ENCODE results near the gene LYSMD3.

The LYSMD3 gene

GRCh38 chr5:90547072-90547536 is 17.7 kb upstream of the LYSMD3 start:
- DNase-seq (ENCODE audit: low read depth): no peak

GRCh38 chr5:90546216-90546837 is 16.9 kb upstream of the LYSMD3 start:
- peak; percentile 34 for DNase-seq (ENCODE audit: low read depth)

- DNase-seq (ENCODE audit: low read depth): no peak
Observed at GRCh38 chr5:90545511-90545910, 16.1 kb upstream of the LYSMD3 start.

- DNase-seq (ENCODE audit: low read depth): no peak
Observed at GRCh38 chr5:90542827-90543519, 13.6 kb upstream of the LYSMD3 start.

GRCh38 chr5:90534922-90535321 is 5.5 kb upstream of the LYSMD3 start:
- no peak for DNase-seq (ENCODE audit: low read depth)

- DNase-seq (ENCODE audit: low read depth): no peak
Observed at GRCh38 chr5:90533794-90534193, 4.4 kb upstream of the LYSMD3 start.

GRCh38 chr5:90530736-90531487 is 1.5 kb upstream of the LYSMD3 start:
- DNase-seq (ENCODE audit: low read depth): no peak

- DNase-seq (ENCODE audit: low read depth): peak; percentile 73
Observed at GRCh38 chr5:90529939-90530677, 724 bp upstream of the LYSMD3 start.

DNA sequence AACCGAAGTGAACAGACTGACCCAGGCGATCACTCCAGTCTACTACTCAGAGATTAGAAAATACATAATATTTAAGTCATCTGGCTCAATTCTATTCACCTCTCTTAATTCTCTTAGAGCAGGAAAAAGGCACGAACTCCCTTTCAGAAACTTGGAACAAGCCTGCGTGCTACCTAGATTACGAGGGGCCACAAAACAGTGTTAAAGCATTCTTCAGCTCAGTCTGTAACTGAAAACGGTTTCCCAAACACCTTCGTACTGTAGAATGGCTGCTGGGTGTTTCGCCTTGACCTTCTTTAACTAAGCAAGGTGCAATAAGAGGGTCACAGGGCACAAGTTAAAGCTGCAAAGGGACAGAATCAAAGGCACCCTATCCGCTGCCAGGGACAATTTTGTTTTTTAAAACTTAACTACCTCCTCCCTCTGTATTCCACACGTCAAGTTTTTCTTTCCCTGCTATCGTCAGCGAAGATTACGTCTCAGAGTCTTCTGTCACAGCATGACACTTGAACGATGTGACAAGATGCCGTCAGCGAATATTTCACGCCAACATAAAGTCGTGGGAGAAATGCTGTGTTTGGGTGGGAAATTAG is 687 bp downstream of the LYSMD3 start:
- DNase-seq (ENCODE audit: low read depth): no peak

DNA sequence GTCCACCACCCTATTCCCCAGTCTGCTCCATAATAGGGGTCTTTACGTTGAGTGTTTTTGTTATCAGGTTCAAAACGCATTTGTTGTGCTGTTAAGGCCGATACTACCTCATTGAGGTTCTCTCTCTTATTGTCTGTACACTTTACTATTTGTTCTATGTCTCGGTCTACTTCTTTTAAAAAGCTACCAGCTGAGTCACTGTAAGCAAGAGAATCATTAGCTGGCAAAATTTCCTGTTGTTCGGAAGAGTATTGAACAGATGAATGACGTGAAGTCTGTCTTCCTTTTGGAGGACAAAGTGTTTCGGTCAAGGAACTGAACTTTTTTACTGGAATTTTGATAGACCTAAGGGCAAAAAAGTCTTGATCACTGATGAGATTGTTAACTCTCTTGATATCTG is 10.3 kb downstream of the LYSMD3 start:
- DNase-seq (ENCODE audit: low read depth): no peak

DNA sequence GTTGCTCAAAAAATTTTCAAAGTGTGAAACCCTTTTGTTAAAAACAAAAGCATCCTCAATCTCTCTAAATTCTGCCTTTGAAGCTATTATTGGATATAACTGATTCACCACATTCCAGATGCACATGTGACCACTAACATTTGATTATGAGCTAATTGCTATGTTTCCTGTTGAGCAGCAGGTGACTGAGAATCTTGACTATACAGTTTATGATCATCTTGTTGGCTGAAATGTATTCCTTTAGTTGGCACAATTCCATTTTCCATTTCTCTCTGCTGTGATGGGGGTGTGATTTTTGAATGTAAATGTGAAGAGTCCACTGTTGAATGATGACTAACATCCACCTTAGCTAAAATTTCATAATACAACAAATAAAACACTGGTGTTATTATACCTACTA is 10.7 kb downstream of the LYSMD3 start:
- no peak for DNase-seq (ENCODE audit: low read depth)

DNA sequence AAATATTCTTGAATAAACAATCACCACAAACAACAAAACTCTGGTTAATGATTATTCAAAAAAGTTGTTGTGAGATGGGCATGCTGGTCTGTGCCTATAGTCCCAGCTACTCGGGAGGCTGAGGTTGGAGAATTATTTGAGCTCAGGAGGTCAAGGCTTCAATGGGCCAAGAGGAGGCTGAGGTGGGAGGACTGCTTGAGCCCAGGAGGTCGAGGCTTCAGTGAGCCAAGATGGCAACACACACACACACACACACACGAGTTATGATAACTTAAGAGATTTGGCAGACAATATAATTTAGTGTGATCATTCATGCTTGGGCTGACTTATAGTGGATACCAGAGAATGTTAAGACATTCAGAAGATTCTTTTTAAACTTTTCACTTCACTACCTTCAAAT is 14.9 kb downstream of the LYSMD3 start:
- no peak for DNase-seq (ENCODE audit: low read depth)

DNA sequence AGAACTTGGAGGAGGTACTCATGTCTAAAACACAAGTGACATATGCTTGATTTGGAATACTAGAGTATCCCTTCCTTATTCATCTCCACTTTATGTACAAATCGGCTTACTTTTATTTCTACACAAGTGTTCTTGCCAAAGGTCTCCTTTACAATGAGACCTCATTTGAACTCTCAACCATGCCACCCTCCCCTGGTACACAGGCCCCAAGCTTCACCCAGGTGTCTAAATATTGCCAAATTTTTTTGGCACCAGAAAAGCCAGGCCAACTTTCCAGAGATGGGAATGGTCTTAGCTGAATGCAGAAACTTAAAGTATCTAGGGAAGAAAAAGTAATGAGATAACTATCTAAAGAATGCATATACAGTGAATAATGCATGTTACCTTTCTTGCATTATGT is 18.9 kb downstream of the LYSMD3 start:
- no peak for DNase-seq (ENCODE audit: low read depth)

GRCh38 chr5:90506221-90506620 is 23.2 kb downstream of the LYSMD3 start:
- DNase-seq (ENCODE audit: low read depth): no peak

DNA sequence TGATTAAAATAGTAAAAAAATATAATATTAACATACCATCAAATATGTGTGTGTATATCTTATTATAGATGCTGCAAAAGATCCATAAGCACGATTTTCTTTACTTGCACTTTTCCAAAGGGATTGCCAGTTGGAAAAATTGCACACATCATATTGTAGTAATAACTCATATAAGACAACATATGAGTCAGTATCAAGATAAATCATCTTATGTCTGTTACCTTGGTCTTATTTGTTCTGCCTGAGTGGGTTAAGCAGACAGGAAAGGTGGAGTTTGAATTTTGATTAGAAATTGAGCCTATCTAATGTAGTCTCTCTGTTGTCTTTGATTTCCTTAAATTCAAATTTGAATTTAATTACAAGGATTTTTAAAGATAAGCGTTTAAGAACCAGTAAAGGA is 24.6 kb downstream of the LYSMD3 start:
- DNase-seq (ENCODE audit: low read depth): no peak

DNA sequence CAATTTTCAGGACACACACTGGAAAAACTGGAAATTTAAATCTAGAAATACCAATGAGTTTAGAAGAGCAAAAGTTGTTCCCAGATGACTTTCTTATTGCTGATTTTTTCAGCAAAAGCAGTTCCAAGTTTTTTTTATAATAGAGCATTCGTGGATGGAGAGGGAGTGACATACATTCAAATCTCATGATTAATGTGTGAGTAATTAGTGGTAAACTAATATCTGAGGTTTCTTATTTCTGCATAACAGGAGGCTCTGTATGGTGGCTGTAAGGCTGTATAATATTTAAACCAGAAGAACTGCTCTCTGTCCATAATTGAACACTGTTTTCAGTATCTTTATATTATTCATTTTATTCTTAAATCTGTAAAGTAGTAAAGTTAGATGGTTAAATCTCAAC is 25.8 kb downstream of the LYSMD3 start:
- DNase-seq (ENCODE audit: low read depth): no peak

GRCh38 chr5:90495146-90495545 is 34.2 kb downstream of the LYSMD3 start:
- DNase-seq (ENCODE audit: low read depth): no peak

GRCh38 chr5:90494043-90494442 is 35.3 kb downstream of the LYSMD3 start:
- no peak for DNase-seq (ENCODE audit: low read depth)

DNA sequence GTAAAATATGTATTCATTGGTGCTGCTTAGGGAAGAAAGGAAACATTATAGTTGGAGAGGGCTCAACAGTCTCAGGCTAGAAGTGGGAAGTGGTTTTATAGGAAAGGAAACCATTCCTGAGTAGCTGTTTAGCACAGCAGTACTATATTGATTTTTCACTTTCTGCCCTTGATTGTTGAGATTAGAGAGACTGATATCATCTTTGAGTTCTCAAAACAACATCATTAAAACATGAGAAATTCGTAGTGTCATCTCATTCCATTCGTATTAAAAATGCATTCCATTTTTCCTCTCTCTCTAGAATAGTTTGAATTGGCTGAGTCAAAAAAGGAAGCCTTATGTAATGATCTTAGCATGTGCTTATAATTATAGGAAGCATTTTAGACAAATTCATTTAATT is 40.6 kb downstream of the LYSMD3 start:
- DNase-seq (ENCODE audit: low read depth): peak; percentile 36

- DNase-seq (ENCODE audit: low read depth): no peak
Observed at GRCh38 chr5:90484540-90484939, 44.8 kb downstream of the LYSMD3 start.

DNA sequence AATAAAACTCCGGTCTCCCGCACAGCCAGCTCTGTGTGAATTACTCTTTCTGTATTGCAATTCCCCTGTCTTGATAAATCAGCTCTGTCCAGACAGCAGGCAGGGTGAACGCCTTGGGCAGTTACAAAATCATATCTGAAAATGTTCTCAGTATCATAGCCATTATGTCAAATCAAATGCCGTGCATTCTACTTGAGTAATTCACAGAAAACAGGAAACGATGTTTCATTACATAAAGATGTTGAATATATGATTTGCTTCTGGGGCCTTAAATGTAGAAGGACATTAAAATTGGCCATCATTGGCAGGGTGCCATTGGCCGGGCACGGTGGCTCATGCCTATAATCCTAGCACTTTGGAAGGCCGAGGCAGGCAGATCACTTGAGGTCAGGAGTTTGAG is 46.2 kb downstream of the LYSMD3 start:
- no peak for DNase-seq (ENCODE audit: low read depth)

DNA sequence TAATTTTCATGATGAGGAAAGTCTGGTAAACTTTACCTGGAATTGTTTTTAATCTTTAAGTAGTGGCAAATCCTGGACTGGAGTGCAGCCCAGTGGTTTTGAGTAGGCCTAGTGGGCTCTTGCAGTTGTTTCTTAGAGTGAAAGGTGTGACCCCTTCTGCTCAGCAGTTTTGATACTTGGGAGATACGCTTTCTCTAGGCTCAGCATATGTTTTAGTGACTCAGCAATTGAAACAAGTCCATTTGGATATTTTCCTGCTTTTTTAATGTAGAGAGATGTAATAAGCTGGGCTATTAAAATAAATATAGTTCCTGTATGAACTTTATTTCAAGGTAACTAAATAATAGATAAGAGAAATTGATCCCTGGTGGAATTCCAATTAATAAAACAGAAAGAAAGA is 48.7 kb downstream of the LYSMD3 start:
- DNase-seq (ENCODE audit: low read depth): peak; percentile 3
